ENCODE measurements around the gene CTRB2. TPM values are rescaled to one million over a fixed set of nuclear protein-coding genes. Genes with fewer than 3 reads are reported as not detected.
"Not testable (repeated sequence)": the region's sequence is repeated elsewhere in the genome, so short reads cannot be mapped to it uniquely, and the experiment has no call there.

Gene CTRB2
- total RNA-seq, 1 donor from 2014 or later, result not detected

DNA sequence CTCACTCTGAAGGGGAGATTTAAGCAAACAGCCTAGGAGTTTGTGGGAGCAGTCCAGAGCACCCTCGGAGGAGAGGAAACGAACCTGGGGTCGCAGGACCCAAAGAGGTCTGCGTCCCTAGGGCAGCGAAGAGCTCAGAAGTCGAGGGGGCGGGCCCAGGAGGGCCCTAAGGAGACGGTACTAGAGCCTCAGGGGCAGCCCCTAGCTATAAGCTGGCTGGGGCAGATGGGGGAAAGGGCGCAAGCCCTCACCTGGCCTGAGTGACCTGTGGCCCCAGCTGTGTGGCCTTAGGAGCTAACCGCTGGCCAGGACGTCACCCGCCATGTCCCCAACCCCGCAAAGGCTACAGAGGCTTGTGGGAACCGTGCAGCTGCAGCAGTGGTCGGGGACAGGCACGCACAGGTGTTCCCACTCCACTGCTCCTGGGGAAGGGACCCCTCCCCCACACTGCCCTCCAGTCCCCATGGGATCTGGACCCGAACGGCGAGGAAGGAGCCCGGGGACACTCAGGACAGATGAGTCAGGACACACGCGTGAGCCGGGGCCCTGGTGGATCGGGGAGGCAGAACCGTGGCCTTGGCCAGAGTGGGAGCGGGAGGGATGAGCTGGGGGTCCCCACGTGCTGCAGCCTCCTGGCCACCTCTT, 2.0 kb upstream of the CTRB2 start:
- Mint-ChIP-seq H3K9me3 (ENCODE audit: low read depth) (no peaks in the 10 kb centered on the region), H3K36me3 (ENCODE audit: low read depth) (no peaks in the 10 kb centered on the region), H3K27ac (ENCODE audit: unreplicated experiment) (no peak overlapping the region), H3K27me3 (ENCODE audit: low read depth) (no peaks in the 10 kb centered on the region), H3K4me1 (ENCODE audit: low read depth) (no peaks in the 10 kb centered on the region), H3K4me3 (ENCODE audit: unreplicated experiment) (no peak overlapping the region)
- DNase-seq (ENCODE audit: low spot score), result no peak
- TF ChIP-seq, protein P1, sequence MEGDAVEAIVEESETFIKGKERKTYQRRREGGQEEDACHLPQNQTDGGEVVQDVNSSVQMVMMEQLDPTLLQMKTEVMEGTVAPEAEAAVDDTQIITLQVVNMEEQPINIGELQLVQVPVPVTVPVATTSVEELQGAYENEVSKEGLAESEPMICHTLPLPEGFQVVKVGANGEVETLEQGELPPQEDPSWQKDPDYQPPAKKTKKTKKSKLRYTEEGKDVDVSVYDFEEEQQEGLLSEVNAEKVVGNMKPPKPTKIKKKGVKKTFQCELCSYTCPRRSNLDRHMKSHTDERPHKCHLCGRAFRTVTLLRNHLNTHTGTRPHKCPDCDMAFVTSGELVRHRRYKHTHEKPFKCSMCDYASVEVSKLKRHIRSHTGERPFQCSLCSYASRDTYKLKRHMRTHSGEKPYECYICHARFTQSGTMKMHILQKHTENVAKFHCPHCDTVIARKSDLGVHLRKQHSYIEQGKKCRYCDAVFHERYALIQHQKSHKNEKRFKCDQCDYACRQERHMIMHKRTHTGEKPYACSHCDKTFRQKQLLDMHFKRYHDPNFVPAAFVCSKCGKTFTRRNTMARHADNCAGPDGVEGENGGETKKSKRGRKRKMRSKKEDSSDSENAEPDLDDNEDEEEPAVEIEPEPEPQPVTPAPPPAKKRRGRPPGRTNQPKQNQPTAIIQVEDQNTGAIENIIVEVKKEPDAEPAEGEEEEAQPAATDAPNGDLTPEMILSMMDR (IDR thresholded peaks at IDR 0.05), result no peak

DNA sequence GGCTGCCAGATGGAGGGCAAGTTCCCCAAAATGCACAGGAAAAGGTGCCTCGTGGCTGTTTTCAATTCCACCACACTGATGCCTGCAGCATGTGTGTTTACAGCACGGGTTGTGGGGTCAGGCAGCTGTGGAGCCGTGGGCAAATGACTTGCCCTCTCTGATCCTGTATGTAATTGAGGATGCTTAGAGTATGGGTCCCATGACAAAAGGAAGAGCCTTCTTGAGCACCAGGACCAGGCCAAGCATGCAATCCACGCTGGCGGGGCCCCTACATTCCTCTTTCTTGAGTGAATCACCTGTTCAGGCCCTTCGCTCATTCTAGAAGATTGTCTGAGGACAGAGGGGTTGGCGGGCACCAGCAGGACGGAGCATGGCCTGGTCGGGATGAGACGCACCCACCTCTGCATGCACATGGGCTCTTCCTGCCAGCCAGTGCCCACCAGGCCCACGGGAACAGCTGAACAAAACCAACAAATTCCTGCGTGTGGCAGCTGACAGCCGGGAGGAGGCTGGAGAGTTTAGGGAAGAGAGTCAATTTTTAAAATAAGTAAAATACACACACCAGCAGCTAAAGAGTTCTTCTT, 1.4 kb upstream of the CTRB2 start:
- Mint-ChIP-seq H3K4me3 (ENCODE audit: unreplicated experiment) (no peak overlapping the region), H3K27ac (ENCODE audit: unreplicated experiment) (peak overlapping the region; percentile 2), H3K4me1 (ENCODE audit: low read depth) (no peaks in the 10 kb centered on the region), H3K36me3 (ENCODE audit: low read depth) (no peaks in the 10 kb centered on the region), H3K27me3 (ENCODE audit: low read depth) (no peaks in the 10 kb centered on the region), H3K9me3 (ENCODE audit: low read depth) (no peaks in the 10 kb centered on the region)
- DNase-seq (ENCODE audit: low spot score), result no peak
- TF ChIP-seq, protein P1 (IDR thresholded peaks at IDR 0.05), result no peak

DNA sequence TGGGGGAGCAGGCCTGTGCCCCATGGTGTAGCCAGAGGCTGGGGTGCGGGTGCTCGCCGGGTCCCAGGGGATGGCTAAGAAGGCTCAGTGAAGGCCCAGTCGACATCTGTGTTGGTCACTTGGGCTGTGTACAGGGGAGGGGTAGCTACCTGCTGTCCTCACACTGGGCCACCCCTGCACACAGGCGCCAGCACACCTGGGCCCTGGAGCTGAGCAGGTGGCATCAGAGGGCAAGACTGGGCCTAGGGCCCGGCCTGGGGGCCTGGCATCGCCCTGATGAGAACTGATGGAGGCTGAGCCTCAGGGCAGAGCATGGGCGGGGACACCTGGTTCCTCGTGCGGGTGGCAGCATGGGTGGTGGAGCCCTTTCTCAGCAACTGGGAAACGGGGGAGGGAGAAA, 870 bp upstream of the CTRB2 start:
- TF ChIP-seq, protein P1 (IDR thresholded peaks at IDR 0.05), result no peak
- Mint-ChIP-seq H3K4me3 (ENCODE audit: unreplicated experiment) (no peak overlapping the region), H3K27me3 (ENCODE audit: low read depth) (no peaks in the 10 kb centered on the region), H3K36me3 (ENCODE audit: low read depth) (no peaks in the 10 kb centered on the region), H3K27ac (ENCODE audit: unreplicated experiment) (no peak overlapping the region), H3K4me1 (ENCODE audit: low read depth) (no peaks in the 10 kb centered on the region), H3K9me3 (ENCODE audit: low read depth) (no peaks in the 10 kb centered on the region)
- DNase-seq (ENCODE audit: low spot score), result no peak

DNA sequence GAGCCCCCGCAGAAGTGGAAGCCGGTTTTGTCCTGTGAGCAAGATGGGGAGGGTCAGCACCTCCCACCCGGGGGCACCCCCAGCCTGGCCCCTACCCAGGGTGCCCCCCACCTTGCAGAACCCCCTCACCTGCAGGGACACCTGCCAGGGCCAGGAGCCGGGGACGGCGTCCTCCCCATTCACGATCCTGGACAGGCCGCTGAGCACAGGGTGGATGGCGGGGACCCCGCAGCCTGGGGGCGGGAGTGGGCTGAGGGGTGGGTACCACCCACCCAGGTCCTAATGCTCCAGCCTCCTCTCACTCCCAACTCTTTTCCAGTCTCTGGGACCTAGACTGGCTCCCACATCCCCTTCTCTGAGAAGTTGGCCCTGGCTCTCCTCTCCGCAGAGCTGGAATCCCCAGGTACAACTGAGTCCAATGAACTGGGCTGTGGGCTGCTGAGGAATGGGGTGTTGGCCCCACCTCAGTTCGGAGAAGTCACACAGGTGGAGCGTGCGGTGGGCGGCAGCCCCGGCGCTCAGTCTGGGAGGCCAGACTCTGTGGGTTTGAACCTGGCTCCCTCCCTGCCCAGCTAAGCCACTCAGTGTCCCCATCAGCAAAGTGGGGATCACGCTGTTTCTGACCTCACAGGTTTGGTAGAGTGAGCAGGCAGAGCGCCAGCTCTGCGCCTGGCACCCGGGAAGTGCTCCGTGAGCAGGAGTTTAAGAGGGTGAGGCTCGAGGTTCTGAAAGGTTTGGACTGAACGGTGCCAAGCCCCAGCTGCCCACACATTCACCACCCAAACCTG, 806 bp downstream of the CTRB2 start:
- H3K4me3 Mint-ChIP-seq (ENCODE audit: unreplicated experiment); H3K27me3 Mint-ChIP-seq (ENCODE audit: low read depth); H3K36me3 Mint-ChIP-seq (ENCODE audit: low read depth); H3K4me1 Mint-ChIP-seq (ENCODE audit: low read depth); H3K9me3 Mint-ChIP-seq (ENCODE audit: low read depth); H3K27ac Mint-ChIP-seq (ENCODE audit: unreplicated experiment): not testable (repeated sequence)
- peak; percentile 72 for DNase-seq (ENCODE audit: low spot score)

DNA sequence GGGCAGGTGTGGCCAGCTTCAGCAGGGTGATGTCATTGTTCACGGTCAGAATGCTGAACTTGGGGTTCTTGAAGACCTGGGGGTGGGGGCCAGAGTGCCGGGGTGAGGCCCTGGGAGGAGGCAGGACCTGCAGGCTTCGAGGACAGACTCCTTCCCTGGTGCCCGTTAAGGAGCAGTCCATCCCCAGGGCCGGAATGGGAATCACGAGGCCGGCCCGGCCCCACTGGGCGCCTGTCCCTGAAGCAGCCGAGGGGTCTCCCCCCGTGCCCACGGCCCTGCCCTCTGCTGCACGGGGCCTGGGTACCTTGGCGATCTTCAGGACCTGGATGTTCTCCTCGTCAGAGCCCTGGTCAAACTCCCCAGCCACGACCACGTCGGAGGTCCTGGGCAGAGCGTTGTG, 1.5 kb downstream of the CTRB2 start:
- not testable (repeated sequence) for H3K36me3 Mint-ChIP-seq (ENCODE audit: low read depth); H3K9me3 Mint-ChIP-seq (ENCODE audit: low read depth); H3K4me1 Mint-ChIP-seq (ENCODE audit: low read depth); H3K4me3 Mint-ChIP-seq (ENCODE audit: unreplicated experiment); H3K27me3 Mint-ChIP-seq (ENCODE audit: low read depth); H3K27ac Mint-ChIP-seq (ENCODE audit: unreplicated experiment)
- peak; percentile 37 for DNase-seq (ENCODE audit: low spot score)

DNA sequence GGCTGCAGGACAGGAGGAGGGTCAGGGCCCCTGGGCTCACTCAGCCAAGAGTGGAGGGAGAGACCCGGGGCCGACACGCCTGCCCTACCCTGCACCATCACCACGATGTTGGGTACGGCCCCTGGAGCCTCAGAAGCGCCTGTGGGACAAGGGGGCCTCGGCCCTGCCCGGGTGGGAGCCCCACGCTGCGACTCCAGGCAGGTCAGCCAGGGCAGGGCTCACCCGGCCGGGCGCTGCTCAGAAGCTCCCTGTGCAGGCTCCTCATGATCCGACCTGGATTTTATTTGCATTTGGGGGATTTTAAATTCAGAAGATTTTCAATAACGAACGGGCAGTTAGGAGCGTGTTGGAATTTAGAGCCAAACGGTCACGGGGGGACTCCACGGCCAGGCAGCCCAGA, 2.1 kb downstream of the CTRB2 start:
- H3K36me3 Mint-ChIP-seq (ENCODE audit: low read depth); H3K9me3 Mint-ChIP-seq (ENCODE audit: low read depth); H3K27ac Mint-ChIP-seq (ENCODE audit: unreplicated experiment); H3K4me3 Mint-ChIP-seq (ENCODE audit: unreplicated experiment); DNase-seq (ENCODE audit: low spot score); H3K4me1 Mint-ChIP-seq (ENCODE audit: low read depth); H3K27me3 Mint-ChIP-seq (ENCODE audit: low read depth): not testable (repeated sequence)
